Measurements from ENCODE around the gene FLOT2.
"Not testable (repeated sequence)": the region's sequence is repeated elsewhere in the genome, so short reads cannot be mapped to it uniquely, and the experiment has no call there.

The FLOT2 gene

DNA sequence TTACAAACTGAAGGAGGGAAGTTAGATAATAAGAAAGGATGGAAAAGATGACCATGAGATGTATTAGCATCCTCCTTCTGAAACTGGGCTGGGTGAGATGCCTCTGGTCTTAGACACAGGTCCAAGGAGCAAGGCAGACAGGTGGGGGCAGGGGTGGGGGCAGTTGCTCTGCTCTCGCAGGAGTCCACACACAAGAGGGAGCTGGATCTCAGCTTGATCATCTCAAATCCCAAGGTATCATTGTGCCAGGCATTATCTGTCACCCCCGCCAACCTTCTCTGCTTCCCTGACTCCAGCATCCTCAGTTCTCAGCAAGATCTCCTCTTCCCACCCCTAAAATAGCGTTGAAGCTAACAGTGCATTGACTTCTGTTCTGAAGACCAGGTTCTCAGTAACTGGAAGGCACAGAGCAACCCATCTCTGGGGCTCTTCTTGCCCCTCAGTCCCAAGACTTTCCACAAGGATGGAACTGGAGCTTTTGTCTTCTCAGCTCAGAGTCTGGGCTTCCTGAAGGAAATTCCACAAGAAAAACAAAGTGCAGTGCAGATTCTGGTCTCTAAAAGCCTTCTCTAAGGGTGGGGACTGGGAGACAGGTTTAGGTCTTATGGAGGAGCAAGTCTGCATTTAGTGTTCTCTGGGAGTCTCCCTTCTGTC, 1.6 kb downstream of the FLOT2 start:
- no peak for DNase-seq
- ATAC-seq: no peak
- no peaks in the 10 kb centered on the region for H3K27me3 Mint-ChIP-seq
- peaks cover 23% of the 10 kb centered on the region for H3K36me3 Mint-ChIP-seq (ENCODE audit: low read depth)
- peaks cover 75% of the 10 kb centered on the region for H3K4me1 Mint-ChIP-seq
- peak overlapping the region; percentile 93 for H3K27ac Mint-ChIP-seq
- H3K9me3 Mint-ChIP-seq: no peaks in the 10 kb centered on the region
- peak overlapping the region; percentile 89 for H3K4me3 Mint-ChIP-seq

DNA sequence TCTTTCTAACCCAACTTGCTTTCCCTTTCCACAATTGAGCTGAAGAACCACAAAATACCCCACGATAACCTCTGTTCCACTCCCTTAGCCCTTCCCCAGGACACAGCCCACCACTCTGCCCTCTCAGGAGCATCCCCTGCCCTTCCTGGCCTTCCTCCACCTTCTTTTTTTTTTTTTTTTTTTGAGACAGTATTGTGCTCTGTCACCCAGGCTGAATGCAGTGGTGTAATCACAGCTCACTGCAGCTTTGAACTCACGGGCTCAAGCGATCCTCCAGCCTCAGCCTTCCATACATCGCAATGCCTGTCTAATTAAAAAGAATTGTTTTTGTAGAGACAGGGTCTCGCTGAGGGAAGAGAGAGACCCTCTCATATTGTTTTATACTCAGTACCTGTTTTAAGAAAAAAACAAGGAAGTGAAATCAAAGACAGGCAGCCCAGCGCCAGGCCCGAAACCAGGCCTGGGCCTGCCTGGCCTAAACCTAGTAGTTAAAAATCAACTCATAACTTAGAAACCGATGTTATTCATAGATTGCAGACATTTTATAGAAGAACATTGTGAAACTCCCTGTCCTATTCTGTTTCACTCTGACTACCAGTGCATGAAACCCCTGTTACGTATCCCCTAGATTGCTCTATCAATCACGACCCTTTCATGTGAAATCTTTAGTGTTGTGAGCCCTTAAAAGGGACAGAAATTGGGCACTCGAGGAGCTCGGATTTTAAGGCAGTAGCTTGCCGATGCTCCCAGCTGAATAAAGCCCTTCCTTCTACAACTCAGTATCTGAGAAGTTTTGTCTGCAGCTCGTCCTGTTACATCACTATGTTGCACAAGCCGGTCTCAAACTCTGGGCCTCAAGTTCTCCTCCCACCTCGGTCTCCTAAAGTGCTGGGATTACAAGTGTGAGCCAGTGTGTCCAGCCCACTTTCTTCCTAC, 4.0 kb downstream of the FLOT2 start:
- H3K9me3 Mint-ChIP-seq; H3K36me3 Mint-ChIP-seq (ENCODE audit: low read depth); H3K27me3 Mint-ChIP-seq; DNase-seq: not testable (repeated sequence)
- peak; percentile 17 for ATAC-seq
- H3K4me3 Mint-ChIP-seq: peak overlapping the region; percentile 77
- peak overlapping the region; percentile 99 for H3K27ac Mint-ChIP-seq
- H3K4me1 Mint-ChIP-seq: peaks cover 78% of the 10 kb centered on the region

DNA sequence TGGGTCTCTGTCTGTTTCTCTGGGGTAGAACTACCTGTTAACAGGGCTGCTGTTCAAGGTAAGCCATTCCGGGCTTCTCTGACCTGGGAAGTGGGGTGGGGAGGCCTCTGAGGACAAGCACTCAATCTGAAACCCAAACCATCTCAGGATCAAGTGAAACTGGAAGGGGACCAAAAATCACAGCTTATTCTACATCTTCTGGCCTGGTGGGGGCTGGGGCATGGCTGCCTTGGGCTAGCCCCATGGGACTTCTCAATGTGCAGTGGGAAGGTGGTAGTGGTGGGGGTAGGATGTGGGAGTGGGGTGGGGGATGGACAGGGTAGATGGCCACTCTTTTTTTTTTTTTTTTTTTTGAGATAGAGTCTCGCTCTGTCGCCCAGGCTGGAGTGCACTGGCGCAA, 5.5 kb downstream of the FLOT2 start:
- ATAC-seq (no peak), DNase-seq (no peak)
- Mint-ChIP-seq H3K4me1 (peaks cover 73% of the 10 kb centered on the region), H3K4me3 (no peak overlapping the region), H3K27ac (peak overlapping the region; percentile 45), H3K9me3 (no peaks in the 10 kb centered on the region), H3K27me3 (no peaks in the 10 kb centered on the region), H3K36me3 (ENCODE audit: low read depth) (peaks cover 9% of the 10 kb centered on the region)

DNA sequence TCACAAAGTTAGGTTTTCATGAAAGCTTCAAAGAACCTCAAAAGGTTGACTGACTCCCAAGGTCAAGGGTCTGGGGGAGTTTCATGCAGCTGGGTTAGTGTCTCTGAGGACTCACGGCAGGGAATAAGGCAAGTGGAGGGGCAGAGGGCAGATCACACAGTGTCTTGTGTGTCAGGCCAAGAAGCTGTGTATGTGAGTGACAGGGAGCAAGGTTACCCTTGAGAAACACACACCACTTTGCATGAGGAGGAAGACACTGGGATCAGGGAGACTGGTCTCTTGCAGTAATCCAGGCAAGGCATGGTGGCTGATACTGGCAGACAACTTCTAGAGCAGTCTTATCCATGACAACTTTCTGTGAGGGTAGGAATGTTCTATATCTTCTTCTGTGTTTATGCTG, 6.3 kb downstream of the FLOT2 start:
- H3K9me3 Mint-ChIP-seq: no peaks in the 10 kb centered on the region
- no peak overlapping the region for H3K4me3 Mint-ChIP-seq

DNA sequence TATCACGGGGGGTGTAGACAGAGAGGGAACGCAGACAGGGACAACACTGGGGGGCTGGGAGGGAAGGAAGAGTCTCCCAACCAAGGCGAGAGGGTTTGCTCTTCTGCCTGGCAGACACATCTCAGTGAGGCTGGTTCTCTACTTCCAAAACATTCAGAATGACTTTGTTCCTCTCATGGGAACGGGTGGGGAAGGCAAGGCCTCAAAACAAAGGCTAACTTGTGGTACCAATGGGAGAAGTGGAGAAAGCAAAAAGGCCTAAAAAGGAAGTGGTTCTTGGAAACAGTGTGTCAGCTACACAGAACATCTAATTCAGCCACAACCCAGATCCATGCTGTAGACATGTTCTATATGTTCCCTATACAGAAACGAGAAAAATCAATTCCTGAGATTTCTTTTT, 7.5 kb downstream of the FLOT2 start:
- ATAC-seq (no peak), DNase-seq (no peak)
- Mint-ChIP-seq H3K4me1 (peaks cover 55% of the 10 kb centered on the region), H3K4me3 (no peak overlapping the region), H3K27ac (peak overlapping the region; percentile 19), H3K27me3 (no peaks in the 10 kb centered on the region), H3K36me3 (ENCODE audit: low read depth) (peaks cover 9% of the 10 kb centered on the region), H3K9me3 (no peaks in the 10 kb centered on the region)

More for the DNA sequence above, 6.3 kb downstream of the FLOT2 start:
- DNase-seq: no peak
- Mint-ChIP-seq H3K4me1 (peaks cover 66% of the 10 kb centered on the region), H3K27ac (peak overlapping the region; percentile 45), H3K27me3 (no peaks in the 10 kb centered on the region), H3K36me3 (ENCODE audit: low read depth) (peaks cover 9% of the 10 kb centered on the region)
- no peak for ATAC-seq

DNA sequence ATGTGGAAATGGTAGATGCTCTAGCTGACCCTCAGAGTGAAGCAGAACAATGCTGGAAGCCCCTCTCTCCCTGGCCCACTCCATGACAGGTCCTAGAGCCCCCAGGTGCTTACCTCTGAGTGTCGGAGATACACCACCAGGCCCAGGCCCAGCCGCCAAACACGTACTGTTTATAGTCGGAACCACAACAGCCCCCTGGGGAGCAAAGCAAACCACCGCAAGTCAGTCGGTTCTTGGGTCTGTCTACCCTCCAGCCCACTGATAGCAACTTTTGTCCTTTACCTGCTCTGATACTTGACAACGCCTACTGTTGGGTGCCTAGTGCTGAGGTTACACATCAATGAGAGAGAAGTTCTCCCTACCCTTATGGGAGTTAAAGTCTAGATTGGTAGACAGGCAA, 8.7 kb downstream of the FLOT2 start:
- ATAC-seq (no peak), DNase-seq (no peak)
- Mint-ChIP-seq H3K4me3 (no peak overlapping the region), H3K36me3 (ENCODE audit: low read depth) (peaks cover 11% of the 10 kb centered on the region), H3K9me3 (no peaks in the 10 kb centered on the region), H3K27ac (peak overlapping the region; percentile 50), H3K27me3 (no peaks in the 10 kb centered on the region), H3K4me1 (peaks cover 48% of the 10 kb centered on the region)

DNA sequence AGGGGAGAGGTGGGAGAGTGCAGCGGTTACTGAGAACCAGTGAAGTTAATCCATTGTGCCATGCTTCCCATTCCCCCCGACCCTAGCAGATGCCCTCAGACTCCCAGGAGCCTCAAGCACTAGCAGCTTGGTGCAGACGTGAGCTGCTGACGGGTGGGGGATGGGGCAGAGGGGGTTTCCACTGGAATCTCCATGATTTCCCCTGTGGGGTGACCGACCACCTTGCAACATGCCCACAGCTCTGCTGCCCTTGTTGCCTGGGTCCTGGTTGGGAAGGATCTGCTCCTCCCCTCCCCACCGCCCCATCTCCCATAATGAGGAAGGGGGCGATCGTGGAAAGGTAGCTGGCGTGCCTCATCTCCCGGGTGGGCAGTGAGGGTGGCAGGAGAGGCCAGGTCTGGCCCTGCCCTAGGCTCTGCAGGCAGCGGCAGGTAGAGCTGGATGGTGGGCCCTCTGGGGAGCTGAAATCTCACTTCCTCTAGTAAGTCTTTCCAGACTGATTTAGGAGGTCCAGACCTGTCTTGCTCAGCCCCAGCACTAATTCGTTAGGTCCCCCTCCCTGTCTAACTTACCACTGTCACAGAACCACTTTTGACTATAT, 9.6 kb downstream of the FLOT2 start:
- Mint-ChIP-seq H3K4me3 (no peak overlapping the region), H3K4me1 (peaks cover 39% of the 10 kb centered on the region), H3K27me3 (no peaks in the 10 kb centered on the region), H3K9me3 (no peaks in the 10 kb centered on the region), H3K27ac (peak overlapping the region; percentile 65), H3K36me3 (ENCODE audit: low read depth) (peaks cover 7% of the 10 kb centered on the region)
- ATAC-seq (no peak), DNase-seq (no peak)

DNA sequence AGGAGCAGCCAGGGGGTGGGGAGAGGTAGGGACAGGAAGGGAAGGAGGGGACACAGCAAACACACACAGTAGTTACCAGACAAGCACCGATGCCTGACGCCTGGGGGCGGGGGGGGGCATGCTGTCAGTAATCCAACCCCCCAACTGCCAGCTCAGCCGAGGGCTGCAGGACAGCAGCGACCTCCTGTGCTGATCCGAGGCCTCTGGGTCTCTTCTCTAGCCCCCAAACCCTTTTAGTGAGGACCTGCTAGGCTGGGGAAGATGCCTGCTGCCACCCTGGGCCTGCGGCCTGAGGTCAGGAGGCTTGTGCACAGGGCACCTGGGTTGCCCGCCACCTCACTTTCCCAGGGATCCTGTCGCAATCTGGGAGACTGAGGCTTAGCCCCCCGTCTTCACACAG, 11.6 kb downstream of the FLOT2 start:
- DNase-seq: no peak
- H3K27ac Mint-ChIP-seq: no peak overlapping the region
- no peak overlapping the region for H3K4me3 Mint-ChIP-seq
- H3K27me3 Mint-ChIP-seq: no peaks in the 10 kb centered on the region
- ATAC-seq: no peak
- H3K9me3 Mint-ChIP-seq: no peaks in the 10 kb centered on the region
- peaks cover 21% of the 10 kb centered on the region for H3K4me1 Mint-ChIP-seq
- H3K36me3 Mint-ChIP-seq (ENCODE audit: low read depth): peaks cover 9% of the 10 kb centered on the region

DNA sequence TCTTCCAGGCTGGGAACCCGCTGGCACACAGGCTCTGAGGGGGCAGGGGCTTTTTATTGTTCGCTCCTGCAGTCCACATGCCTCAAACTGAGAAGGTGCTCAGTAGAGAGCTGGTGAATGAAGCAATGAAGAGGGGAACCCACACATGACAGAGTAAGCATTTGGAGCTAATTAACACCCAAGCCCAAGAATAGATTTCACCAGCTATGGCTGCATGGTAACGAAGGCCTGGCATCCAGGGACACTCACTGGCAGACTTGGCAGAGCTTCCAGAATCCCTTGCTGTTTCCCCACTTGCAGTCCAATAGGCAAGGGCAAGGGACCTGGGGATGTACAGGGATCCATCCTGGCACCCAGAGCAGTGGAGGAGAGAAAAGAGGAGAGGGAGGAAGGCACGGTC, 12.2 kb downstream of the FLOT2 start:
- Mint-ChIP-seq H3K4me1 (peaks cover 15% of the 10 kb centered on the region), H3K36me3 (ENCODE audit: low read depth) (peaks cover 9% of the 10 kb centered on the region), H3K4me3 (no peak overlapping the region), H3K9me3 (no peaks in the 10 kb centered on the region), H3K27ac (no peak overlapping the region), H3K27me3 (no peaks in the 10 kb centered on the region)
- ATAC-seq: no peak
- DNase-seq: no peak

DNA sequence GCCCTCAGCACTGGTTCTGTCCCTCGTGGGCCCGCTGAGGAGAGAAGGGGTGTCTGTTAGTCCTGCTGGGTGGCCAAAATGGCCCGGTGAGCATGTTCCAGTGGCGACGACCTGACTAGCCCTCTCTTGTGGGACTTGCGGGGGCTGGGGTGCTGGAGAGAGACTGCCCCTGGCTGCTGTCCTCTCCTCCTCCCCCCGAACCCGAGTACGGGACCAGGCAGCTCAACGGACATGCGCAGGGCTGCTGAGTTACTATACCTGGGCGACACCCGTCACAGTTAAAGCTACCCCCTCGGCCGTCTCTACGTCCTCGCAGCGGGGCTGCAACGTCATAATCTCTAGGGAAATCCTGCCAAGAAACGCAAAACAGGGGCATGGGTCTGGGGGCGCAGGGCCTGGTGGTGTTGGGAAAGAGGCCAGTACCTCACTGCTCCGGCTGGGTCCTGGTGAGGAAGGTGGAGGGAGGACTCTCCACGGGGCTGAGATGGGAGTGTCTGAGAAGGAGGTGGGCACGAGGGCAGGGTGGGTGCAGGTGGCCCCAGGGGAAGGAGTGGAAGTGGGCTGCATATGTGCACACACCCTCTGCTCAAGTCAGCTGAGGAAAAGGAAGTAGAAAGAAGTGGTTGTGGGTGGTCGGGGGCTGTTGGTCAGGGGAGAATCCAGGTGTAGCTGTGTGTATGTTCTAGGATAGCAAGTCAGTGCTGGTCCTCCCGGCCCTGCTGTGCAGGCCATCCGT, 13.4 kb downstream of the FLOT2 start:
- Mint-ChIP-seq H3K27ac (no peak overlapping the region), H3K27me3 (no peaks in the 10 kb centered on the region), H3K4me1 (peaks cover 8% of the 10 kb centered on the region), H3K36me3 (ENCODE audit: low read depth) (peaks cover 15% of the 10 kb centered on the region), H3K9me3 (no peaks in the 10 kb centered on the region), H3K4me3 (no peak overlapping the region)
- ATAC-seq (no peak), DNase-seq (no peak)

DNA sequence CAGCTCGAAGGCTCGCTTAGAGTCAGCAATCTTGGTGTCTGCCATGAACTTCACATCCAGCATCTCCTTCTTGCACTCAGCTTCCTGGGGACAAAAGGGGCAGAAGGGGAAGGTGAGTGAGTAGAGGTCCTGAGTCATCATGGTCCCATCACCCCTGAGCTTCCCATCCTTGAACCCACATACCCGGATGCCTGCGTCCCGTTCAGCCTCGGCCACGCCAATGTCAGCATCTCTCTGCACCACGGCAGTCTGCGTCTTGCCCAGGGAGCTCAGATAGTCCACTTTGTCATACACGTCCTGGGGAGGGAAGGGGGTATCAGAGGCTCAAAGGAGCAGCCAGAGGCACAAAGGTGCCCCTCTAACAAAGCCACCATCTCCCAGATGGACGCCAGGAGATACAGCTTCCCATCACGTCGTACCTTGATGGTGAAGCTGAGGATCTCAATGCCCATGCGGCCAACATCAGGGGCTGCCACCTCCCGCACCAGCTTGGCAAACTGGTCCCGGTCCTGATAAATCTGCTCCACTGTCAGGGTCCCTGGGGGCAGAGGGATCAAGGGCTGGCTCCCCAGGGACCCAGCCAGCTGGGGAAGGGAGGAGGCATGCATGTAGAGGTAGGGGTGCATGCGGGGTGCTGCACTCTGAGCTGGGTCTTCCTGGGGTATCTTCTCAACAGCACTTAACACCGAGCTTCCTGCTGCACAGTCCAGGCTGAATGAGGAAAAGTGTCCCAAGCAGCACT, 15.2 kb downstream of the FLOT2 start:
- Mint-ChIP-seq H3K36me3 (ENCODE audit: low read depth) (peaks cover 20% of the 10 kb centered on the region), H3K27ac (no peak overlapping the region), H3K9me3 (no peaks in the 10 kb centered on the region), H3K4me3 (no peak overlapping the region), H3K4me1 (peaks cover 11% of the 10 kb centered on the region), H3K27me3 (no peaks in the 10 kb centered on the region)
- ATAC-seq (no peak), DNase-seq (no peak)

DNA sequence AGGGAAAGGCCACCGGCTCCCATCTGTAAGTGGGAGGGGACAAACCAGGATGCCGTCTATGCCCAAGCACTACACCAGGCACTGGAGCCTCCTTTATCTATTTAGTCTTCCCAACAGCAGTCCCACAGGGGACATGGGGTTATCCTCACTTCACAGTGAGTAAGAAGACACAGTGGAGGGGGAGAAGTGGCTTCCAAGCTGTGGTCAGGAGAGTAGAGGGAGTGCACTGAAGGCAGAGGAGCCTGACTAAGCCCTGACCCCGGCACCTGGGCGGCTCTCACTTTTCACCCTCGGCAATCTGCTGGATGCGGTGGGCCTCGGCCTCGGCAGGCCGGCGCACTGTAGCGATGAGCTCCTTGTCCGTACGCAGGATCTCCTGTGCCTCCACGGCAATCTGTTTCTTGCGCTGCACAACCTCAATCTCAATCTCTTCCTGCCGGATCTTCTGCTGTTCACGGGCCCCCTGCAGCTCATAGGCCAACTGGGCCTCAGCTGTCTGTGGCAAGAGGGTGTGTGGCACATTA, 15.9 kb downstream of the FLOT2 start:
- DNase-seq (no peak), ATAC-seq (no peak)
- Mint-ChIP-seq H3K4me3 (no peak overlapping the region), H3K27me3 (no peaks in the 10 kb centered on the region), H3K9me3 (no peaks in the 10 kb centered on the region), H3K27ac (no peak overlapping the region), H3K36me3 (ENCODE audit: low read depth) (peaks cover 20% of the 10 kb centered on the region), H3K4me1 (peaks cover 19% of the 10 kb centered on the region)

DNA sequence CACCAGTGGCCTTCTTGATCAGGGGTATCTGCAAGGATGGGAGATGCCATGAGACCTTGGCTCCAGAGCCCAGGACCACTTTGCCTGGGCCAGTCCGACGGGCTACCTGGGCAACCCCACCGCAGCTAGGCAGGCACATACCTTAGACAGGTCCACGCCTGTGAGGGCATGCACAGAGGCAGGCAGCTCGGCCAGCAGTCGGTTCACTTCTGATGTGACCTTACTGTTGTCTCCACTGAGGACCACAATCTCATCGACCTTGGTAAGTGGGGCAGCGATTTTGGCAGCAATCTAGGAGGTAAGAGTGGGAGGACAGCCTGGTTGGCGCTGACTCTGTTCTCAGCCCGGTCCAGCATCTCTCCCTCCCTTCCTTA, 17.0 kb downstream of the FLOT2 start:
- no peak overlapping the region for H3K4me3 Mint-ChIP-seq
- DNase-seq (no peak), ATAC-seq (no peak)
- no peaks in the 10 kb centered on the region for H3K9me3 Mint-ChIP-seq
- peaks cover 20% of the 10 kb centered on the region for H3K36me3 Mint-ChIP-seq (ENCODE audit: low read depth)
- H3K27ac Mint-ChIP-seq: no peak overlapping the region
- peaks cover 29% of the 10 kb centered on the region for H3K4me1 Mint-ChIP-seq
- H3K27me3 Mint-ChIP-seq: no peaks in the 10 kb centered on the region
